ENCODE results near the gene LYPD6B.

DNA sequence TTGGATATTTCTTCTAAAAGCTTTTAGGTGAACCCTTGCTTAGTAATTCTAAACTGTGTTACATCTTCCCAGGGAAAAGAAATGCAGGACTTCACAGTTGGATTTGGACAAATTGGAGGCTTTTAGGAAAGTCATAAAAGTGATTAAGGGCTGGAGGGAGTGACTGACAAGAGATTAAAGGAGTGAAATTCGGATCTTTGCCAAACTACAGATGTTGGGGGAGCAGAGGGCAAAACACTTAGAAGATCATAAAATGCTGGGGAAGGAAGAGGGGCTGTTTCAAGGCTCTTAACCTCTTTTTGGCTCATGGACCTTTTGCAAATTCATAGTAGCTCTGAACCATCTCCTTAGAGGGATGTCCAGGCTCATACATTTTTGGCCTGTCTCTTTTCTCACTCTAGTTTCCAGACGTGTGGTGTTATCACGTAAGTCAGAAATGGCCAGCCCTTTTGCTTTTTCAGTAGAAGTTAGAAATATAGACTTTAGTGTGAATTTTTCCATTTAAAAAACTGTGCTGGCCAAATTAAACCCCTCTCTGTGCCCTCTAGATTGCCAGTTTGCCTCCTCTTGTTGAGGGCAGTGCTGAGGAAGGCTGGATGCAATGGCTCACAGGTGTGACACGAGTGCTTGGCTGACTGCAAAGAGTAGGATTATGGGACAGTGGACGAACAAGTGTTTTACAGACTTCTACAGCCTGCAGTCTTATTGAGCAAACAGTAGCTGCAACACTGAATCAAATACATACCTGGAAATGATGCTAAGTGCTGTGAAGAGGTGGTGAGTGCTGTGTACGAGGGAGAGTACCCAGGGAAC is 109.9 kb downstream of the LYPD6B start:
- TF ChIP-seq CTCF (conservative IDR thresholded peaks at IDR 0.05; ENCODE audit: low read depth in 2 of 2) (no peak), EZH2phosphoT487 (IDR thresholded peaks at IDR 0.05; ENCODE audit: unreplicated experiment) (no peak), POLR2AphosphoS5 (IDR thresholded peaks at IDR 0.05; ENCODE audit: low read depth) (no peak), JUNB (IDR thresholded peaks at IDR 0.05; ENCODE audit: unreplicated experiment) (no peak), EZH2 (IDR thresholded peaks at IDR 0.05; ENCODE audit: low read depth, unreplicated experiment) (no peak), CREB1 (CRISPR knock-in tag; IDR thresholded peaks at IDR 0.05; ENCODE audit: low read depth) (no peak), ZNF331 (CRISPR knock-in tag; IDR thresholded peaks at IDR 0.05; ENCODE audit: low read depth) (no peak), STAT1 (IDR thresholded peaks at IDR 0.05; ENCODE audit: unreplicated experiment) (no peak), ZNF114 (CRISPR knock-in tag; IDR thresholded peaks at IDR 0.05) (no peak), NANOG (IDR thresholded peaks at IDR 0.05; ENCODE audit: borderline replicate concordance) (no peak)
- TF ChIP-seq, protein P1, sequence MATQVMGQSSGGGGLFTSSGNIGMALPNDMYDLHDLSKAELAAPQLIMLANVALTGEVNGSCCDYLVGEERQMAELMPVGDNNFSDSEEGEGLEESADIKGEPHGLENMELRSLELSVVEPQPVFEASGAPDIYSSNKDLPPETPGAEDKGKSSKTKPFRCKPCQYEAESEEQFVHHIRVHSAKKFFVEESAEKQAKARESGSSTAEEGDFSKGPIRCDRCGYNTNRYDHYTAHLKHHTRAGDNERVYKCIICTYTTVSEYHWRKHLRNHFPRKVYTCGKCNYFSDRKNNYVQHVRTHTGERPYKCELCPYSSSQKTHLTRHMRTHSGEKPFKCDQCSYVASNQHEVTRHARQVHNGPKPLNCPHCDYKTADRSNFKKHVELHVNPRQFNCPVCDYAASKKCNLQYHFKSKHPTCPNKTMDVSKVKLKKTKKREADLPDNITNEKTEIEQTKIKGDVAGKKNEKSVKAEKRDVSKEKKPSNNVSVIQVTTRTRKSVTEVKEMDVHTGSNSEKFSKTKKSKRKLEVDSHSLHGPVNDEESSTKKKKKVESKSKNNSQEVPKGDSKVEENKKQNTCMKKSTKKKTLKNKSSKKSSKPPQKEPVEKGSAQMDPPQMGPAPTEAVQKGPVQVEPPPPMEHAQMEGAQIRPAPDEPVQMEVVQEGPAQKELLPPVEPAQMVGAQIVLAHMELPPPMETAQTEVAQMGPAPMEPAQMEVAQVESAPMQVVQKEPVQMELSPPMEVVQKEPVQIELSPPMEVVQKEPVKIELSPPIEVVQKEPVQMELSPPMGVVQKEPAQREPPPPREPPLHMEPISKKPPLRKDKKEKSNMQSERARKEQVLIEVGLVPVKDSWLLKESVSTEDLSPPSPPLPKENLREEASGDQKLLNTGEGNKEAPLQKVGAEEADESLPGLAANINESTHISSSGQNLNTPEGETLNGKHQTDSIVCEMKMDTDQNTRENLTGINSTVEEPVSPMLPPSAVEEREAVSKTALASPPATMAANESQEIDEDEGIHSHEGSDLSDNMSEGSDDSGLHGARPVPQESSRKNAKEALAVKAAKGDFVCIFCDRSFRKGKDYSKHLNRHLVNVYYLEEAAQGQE (IDR thresholded peaks at IDR 0.05; ENCODE audit: unreplicated experiment): no peak
- TF ChIP-seq, protein P2, sequence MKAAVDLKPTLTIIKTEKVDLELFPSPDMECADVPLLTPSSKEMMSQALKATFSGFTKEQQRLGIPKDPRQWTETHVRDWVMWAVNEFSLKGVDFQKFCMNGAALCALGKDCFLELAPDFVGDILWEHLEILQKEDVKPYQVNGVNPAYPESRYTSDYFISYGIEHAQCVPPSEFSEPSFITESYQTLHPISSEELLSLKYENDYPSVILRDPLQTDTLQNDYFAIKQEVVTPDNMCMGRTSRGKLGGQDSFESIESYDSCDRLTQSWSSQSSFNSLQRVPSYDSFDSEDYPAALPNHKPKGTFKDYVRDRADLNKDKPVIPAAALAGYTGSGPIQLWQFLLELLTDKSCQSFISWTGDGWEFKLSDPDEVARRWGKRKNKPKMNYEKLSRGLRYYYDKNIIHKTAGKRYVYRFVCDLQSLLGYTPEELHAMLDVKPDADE (IDR thresholded peaks at IDR 0.05): no peak
